ENCODE results near the gene BTF3L4. TPM values are rescaled to one million over a fixed set of nuclear protein-coding genes. Genes with fewer than 3 reads are reported as not detected.
"Not testable (repeated sequence)": the region's sequence is repeated elsewhere in the genome, so short reads cannot be mapped to it uniquely, and the experiment has no call there.

The BTF3L4 gene
- total RNA-seq (2014; rRNA removed; shearing (Covaris generic); ENCODE audit: low replicate concordance): 53.2 and 56.0 TPM in 2 replicates

- DNase-seq (ENCODE audit: low read depth): peak; percentile 91
- in situ Hi-C loops (cut with HindIII; ENCODE audit: low pct_unique_long_range_greater_than_20kb, low sequenced_read_pairs): no loop called here
These were observed at the start of gene BTF3L4 for GRCh38 chr1:52056163-52056936. BTF3L4 (plus strand) TSS chr1:52056295; CDS start chr1:52059848, 3,553 bp downstream.

DNA sequence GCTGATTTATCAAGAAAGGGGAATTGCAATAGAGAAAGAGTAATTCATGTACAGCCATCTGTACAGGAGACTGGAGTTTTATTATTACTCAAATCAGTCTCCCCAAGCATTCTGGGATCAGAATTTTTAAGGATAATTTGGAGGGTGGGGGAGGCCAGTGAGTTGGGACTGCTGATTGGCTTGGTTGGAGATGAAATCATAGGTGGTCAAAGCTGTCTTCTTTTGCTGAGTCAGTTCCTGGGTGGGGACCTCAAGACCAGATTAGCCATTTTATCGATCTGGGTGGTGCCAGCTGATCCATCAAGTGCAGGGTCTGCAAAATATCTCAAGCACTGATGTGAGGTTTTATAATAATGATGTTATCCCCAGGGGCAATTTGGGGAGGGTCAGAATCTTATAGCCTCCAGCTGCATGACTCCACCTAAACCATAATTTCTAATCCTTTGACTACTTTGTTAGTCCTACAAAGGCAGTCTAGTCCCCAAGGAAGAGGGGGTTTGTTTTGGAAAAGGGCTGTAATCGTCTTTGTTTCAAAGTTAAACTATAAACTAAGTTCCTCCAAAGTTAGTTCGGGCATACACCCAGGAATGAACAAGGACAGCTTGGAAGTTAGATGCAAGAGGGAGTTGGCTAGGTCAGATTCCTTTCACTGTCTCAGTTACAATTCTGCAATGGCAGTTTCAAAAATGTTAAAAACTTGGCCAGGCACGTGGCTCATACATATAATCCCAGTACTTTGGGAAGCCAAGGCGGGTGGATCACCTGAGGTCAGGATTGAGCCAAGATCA is 48.7 kb upstream of the BTF3L4 start:
- peak; percentile 78 for DNase-seq (ENCODE audit: low read depth)
- in situ Hi-C loops (cut with HindIII; ENCODE audit: low pct_unique_long_range_greater_than_20kb, low sequenced_read_pairs): no loop called here

GRCh38 chr1:52008071-52008809 is 47.9 kb upstream of the BTF3L4 start:
- DNase-seq (ENCODE audit: low read depth): no peak
- in situ Hi-C loops (cut with HindIII; ENCODE audit: low pct_unique_long_range_greater_than_20kb, low sequenced_read_pairs): no loop called here

GRCh38 chr1:52022133-52022532 is 34.0 kb upstream of the BTF3L4 start:
- in situ Hi-C loops (cut with HindIII; ENCODE audit: low pct_unique_long_range_greater_than_20kb, low sequenced_read_pairs): no loop called here

GRCh38 chr1:52026278-52026677 is 29.8 kb upstream of the BTF3L4 start:
- in situ Hi-C loops (cut with HindIII; ENCODE audit: low pct_unique_long_range_greater_than_20kb, low sequenced_read_pairs): no loop called here

More at GRCh38 chr1:52022133-52022532, 34.0 kb upstream of the BTF3L4 start:
- DNase-seq (ENCODE audit: low read depth): no peak

DNA sequence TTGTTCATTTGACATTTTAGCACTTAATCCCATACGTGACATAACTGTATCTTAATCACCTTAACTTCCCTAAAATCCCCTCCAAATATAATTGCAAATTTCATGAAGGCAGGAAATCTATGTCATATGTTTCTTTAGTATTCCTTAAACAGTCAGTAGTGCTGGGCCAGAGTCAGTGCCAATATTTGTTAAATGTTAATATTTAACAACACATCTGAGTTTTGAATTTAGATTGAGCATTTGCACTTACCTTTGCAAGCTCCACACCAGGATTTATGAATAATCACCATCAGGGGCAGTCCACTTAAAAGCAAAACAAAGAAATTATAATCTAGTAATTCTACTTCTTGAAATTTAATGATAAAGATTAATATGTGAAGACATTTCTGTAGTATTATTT is 27.8 kb upstream of the BTF3L4 start:
- no peak for DNase-seq (ENCODE audit: low read depth)
- in situ Hi-C loops (cut with HindIII; ENCODE audit: low pct_unique_long_range_greater_than_20kb, low sequenced_read_pairs): no loop called here

More at GRCh38 chr1:52026278-52026677, 29.8 kb upstream of the BTF3L4 start:
- no peak for DNase-seq (ENCODE audit: low read depth)

DNA sequence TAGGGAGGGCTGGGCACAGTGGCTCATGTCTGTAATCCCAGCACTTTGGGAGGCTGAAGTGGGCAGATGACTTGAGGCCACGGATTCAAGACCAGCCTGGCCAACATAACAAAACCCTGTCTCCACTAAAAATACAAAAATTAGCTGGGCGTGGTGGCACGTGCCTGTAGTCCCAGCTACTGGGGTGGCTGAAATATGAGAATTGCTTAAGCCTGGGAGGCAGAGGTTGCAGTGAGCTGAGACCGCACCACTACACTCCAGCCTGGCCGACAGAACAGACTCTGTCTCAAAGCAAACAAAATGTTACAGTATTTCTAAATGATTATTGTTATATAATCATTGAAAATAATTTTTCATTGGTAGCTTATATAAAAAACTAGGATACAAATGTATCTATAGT is 27.3 kb upstream of the BTF3L4 start:
- DNase-seq (ENCODE audit: low read depth); in situ Hi-C loops (cut with HindIII; ENCODE audit: low pct_unique_long_range_greater_than_20kb, low sequenced_read_pairs): not testable (repeated sequence)

- peak; percentile 38 for DNase-seq (ENCODE audit: low read depth)
- in situ Hi-C loops (cut with HindIII; ENCODE audit: low pct_unique_long_range_greater_than_20kb, low sequenced_read_pairs): no loop called here
These were observed 23.8 kb upstream of the BTF3L4 start for GRCh38 chr1:52032124-52032784.

DNA sequence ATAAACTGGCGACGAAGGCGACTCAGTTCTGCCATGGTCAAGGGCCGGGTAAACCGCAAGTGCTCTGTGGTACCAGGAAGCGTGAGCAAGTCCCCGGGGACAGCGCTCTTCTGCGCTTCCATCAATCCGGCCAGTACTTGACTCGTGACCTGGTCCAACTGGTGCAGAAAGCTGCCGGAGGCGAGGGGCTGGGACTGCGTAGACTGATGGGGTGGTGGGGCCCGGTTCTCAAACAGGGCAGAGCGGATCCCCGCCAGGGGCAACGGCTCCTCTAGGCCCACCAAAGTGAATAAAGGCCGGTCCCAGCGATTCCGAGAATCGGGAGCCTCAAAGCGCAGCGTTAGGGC is 23.3 kb upstream of the BTF3L4 start:
- DNase-seq (ENCODE audit: low read depth): peak; percentile 40
- in situ Hi-C loops (cut with HindIII; ENCODE audit: low pct_unique_long_range_greater_than_20kb, low sequenced_read_pairs): no loop called here

- in situ Hi-C loops (cut with HindIII; ENCODE audit: low pct_unique_long_range_greater_than_20kb, low sequenced_read_pairs): no loop called here
- peak; percentile 83 for DNase-seq (ENCODE audit: low read depth)
These were observed 22.7 kb upstream of the BTF3L4 start, which contains the start of gene KTI12 for GRCh38 chr1:52033190-52034049. KTI12 (minus strand) TSS chr1:52033810; CDS start chr1:52033761, 49 bp downstream.

- DNase-seq (ENCODE audit: low read depth): no peak
- in situ Hi-C loops (cut with HindIII; ENCODE audit: low pct_unique_long_range_greater_than_20kb, low sequenced_read_pairs): no loop called here
These were observed 22.1 kb upstream of the BTF3L4 start for GRCh38 chr1:52034050-52034384.

DNA sequence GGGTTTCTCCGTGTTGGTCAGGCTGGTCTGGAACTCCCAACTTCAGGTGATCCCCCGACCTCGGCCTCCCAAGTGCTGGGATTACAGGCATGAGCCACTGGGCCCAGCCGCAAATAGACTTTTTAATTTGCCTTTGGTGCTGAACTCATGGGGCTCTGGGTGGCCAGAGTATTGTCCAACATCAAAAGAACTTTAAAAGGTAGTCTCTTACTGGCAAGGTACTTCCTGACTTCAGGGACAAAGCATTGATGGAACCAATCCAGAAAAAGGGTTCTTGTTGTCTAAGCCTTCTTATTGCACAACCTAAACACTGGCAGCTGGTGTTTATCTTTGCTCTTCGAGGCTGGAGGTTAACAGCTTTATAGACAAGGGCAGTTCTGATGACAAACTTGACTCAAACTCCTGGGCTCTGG is 18.7 kb upstream of the BTF3L4 start:
- in situ Hi-C loops (cut with HindIII; ENCODE audit: low pct_unique_long_range_greater_than_20kb, low sequenced_read_pairs): no loop called here
- DNase-seq (ENCODE audit: low read depth): no peak

DNA sequence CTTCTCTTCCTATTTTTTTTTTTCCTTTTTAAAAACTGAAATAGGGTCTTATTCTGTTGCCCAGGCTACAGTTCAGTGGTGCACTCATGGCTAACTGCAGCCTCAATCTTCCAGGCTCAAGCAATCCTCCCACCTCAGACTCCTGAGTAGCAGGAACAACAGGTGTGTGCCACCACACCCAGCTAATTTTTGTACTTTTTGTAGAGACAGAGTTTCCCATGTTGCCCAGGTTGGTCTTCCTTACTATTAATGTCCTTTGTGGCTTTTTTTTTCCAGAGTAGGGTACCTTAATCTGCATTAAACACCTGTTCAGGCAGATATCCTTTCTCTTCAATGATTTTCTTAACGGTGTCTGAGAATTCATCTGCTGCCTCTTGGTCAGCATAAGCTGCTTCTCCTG is 18.2 kb upstream of the BTF3L4 start:
- no peak for DNase-seq (ENCODE audit: low read depth)
- in situ Hi-C loops (cut with HindIII; ENCODE audit: low pct_unique_long_range_greater_than_20kb, low sequenced_read_pairs): no loop called here

GRCh38 chr1:52041551-52042185 is 14.4 kb upstream of the BTF3L4 start:
- in situ Hi-C loops (cut with HindIII; ENCODE audit: low pct_unique_long_range_greater_than_20kb, low sequenced_read_pairs): no loop called here

GRCh38 chr1:52045236-52045635 is 10.9 kb upstream of the BTF3L4 start:
- DNase-seq (ENCODE audit: low read depth): no peak
- in situ Hi-C loops (cut with HindIII; ENCODE audit: low pct_unique_long_range_greater_than_20kb, low sequenced_read_pairs): no loop called here

More at GRCh38 chr1:52041551-52042185, 14.4 kb upstream of the BTF3L4 start:
- DNase-seq (ENCODE audit: low read depth): no peak

DNA sequence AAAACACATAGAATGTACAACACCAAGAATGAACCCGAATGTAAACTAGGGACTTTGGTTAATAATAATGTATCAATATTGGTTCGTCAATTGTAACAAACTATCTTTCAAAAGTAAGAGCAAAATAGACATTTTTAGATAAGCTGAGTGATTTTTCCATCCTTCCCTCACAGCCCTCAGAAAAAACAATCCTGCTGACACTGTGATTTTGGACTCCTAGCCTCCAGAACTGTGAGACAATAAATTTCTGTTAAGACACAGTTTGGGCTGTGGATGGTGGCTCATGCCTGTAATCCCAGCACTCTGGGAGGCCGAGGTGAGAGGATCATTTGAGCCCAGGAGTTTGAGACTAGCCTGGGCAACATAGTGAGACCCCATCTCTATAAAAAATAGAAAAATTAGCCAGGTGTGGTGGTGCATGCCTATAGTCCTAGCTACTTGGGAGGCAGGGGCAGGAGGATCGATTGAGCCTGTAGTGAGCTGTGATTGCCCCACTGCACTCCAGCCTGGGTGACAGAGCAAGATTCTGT is 10.4 kb upstream of the BTF3L4 start:
- DNase-seq (ENCODE audit: low read depth); in situ Hi-C loops (cut with HindIII; ENCODE audit: low pct_unique_long_range_greater_than_20kb, low sequenced_read_pairs): not testable (repeated sequence)

DNA sequence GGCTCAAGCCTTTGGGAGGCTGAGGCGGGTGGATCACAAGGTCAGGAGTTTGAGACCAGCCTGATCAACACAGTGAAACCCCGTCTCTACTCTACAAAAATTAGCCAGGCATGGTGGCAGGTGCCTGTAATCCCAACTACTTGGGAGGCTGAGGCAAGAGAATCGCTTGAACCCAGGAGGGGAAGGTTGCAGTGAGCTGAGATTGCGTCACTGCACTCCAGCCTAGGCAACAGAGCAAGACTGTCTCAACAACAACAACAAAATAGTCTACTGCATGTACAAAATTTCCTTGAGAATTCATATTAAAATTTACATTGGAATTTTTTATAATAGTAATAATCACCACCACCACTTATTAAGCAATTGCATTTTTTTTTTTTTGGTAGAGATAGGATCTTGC is 6.8 kb upstream of the BTF3L4 start:
- DNase-seq (ENCODE audit: low read depth); in situ Hi-C loops (cut with HindIII; ENCODE audit: low pct_unique_long_range_greater_than_20kb, low sequenced_read_pairs): not testable (repeated sequence)
